ENCODE data around the gene FAM193A.

The FAM193A gene, protein sequence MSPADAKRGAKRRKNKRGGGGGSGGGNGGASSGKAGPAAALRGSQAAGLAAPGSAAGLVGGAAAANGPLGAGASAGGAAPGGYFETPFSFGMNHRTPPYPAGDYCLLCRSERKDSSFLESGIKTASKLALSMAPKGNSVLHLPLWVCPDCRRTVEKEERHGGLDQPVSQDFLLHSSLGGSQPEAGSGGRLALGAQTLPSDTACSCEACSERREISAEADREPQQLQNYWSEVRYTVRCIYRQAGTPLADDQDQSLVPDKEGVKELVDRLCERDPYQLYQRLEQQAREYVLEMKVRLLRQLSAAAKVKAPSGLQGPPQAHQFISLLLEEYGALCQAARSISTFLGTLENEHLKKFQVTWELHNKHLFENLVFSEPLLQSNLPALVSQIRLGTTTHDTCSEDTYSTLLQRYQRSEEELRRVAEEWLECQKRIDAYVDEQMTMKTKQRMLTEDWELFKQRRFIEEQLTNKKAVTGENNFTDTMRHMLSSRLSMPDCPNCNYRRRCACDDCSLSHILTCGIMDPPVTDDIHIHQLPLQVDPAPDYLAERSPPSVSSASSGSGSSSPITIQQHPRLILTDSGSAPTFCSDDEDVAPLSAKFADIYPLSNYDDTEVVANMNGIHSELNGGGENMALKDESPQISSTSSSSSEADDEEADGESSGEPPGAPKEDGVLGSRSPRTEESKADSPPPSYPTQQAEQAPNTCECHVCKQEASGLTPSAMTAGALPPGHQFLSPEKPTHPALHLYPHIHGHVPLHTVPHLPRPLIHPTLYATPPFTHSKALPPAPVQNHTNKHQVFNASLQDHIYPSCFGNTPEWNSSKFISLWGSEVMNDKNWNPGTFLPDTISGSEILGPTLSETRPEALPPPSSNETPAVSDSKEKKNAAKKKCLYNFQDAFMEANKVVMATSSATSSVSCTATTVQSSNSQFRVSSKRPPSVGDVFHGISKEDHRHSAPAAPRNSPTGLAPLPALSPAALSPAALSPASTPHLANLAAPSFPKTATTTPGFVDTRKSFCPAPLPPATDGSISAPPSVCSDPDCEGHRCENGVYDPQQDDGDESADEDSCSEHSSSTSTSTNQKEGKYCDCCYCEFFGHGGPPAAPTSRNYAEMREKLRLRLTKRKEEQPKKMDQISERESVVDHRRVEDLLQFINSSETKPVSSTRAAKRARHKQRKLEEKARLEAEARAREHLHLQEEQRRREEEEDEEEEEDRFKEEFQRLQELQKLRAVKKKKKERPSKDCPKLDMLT (N-terminal part only)

DNA sequence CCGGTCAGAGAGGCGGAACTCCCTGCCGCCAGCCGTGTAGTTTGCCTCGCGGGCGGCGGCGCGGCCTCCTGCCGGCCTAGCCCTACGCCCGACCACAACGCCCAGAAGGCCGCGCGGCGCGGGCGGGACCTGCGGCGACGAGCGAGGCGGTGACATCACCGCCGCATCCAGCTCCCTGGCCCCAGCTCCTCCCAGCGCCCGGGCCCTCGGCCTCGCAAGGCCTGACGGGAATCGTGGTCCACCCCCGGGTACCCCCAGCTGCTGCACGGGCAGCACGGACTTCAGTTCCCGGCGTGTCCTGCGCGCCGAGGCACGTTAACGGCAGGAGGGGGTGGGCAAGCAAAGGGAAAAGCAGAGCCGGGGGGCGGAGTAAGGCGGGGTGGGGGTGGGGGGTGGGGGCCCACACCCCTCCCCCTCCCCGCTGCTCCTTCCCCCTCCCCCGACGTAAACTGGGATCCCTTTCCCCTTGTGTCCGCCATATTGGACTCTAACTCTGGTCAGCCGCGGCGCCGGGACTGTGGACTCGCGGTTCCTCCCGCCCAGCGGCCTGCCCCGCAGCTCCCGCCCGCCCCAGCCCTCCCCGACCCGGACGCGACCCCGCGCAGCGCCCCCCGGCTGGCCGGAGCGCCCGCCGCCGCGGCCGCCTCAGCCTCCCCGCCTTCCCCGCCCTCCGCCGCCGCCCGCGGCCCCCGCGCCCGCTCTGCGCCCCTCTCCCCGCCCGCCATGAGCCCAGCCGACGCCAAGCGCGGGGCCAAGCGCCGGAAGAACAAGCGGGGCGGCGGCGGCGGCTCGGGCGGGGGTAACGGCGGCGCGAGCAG, at the start of gene FAM193A:
FAM193A (plus strand) TSS at position 455 of the 818 bp plus-strand sequence; CDS start at position 724, 269 bp downstream.
- peak within 1 kb of the TSS; percentile 85 for H3K4me2 ChIP-seq (ENCODE audit: low read depth, low read length, poor library complexity, severe bottlenecking)
- H3F3A ChIP-seq (ENCODE audit: insufficient read depth): peaks cover 7% of the 10 kb centered on the region; the same call in 1 of the 2 replicates
- H2AFZ ChIP-seq (ENCODE audit: low read depth, low read length, severe bottlenecking): peak within 1 kb of the TSS; percentile 81
- no peaks in the 10 kb centered on the region for H3K9me3 ChIP-seq (ENCODE audit: insufficient read depth, low read length)
- H3K27ac ChIP-seq (ENCODE audit: low read depth, low read length): peak within 1 kb of the TSS; percentile 72
- H3K4me3 ChIP-seq (ENCODE audit: insufficient read depth, low read length, poor library complexity, severe bottlenecking): peak within 1 kb of the TSS; percentile 92
- H3K9me2 ChIP-seq (replicated peaks; ENCODE audit: insufficient read depth, low read length): no peaks in the 10 kb centered on the region
- H3K9ac ChIP-seq (ENCODE audit: low read length): peak within 1 kb of the TSS; percentile 89
- peaks cover 43% of the 10 kb centered on the region for H3K79me2 ChIP-seq (ENCODE audit: insufficient read depth, low read length)
- TF ChIP-seq, protein P1, sequence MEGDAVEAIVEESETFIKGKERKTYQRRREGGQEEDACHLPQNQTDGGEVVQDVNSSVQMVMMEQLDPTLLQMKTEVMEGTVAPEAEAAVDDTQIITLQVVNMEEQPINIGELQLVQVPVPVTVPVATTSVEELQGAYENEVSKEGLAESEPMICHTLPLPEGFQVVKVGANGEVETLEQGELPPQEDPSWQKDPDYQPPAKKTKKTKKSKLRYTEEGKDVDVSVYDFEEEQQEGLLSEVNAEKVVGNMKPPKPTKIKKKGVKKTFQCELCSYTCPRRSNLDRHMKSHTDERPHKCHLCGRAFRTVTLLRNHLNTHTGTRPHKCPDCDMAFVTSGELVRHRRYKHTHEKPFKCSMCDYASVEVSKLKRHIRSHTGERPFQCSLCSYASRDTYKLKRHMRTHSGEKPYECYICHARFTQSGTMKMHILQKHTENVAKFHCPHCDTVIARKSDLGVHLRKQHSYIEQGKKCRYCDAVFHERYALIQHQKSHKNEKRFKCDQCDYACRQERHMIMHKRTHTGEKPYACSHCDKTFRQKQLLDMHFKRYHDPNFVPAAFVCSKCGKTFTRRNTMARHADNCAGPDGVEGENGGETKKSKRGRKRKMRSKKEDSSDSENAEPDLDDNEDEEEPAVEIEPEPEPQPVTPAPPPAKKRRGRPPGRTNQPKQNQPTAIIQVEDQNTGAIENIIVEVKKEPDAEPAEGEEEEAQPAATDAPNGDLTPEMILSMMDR (IDR thresholded peaks at IDR 0.05; ENCODE audit: insufficient read depth, low read length, poor library complexity, severe bottlenecking): no peak
- TF ChIP-seq EZH2phosphoT487 (conservative IDR thresholded peaks at IDR 0.05; ENCODE audit: low read length): no peak
- no peaks in the 10 kb centered on the region for H3K27me3 ChIP-seq (ENCODE audit: low read length)
- no peaks in the 10 kb centered on the region for H3K36me3 ChIP-seq (ENCODE audit: low read length)
- peaks cover 11% of the 10 kb centered on the region; the same call in 1 of the 2 replicates for H4K20me1 ChIP-seq (ENCODE audit: low read depth, low read length)

DNA sequence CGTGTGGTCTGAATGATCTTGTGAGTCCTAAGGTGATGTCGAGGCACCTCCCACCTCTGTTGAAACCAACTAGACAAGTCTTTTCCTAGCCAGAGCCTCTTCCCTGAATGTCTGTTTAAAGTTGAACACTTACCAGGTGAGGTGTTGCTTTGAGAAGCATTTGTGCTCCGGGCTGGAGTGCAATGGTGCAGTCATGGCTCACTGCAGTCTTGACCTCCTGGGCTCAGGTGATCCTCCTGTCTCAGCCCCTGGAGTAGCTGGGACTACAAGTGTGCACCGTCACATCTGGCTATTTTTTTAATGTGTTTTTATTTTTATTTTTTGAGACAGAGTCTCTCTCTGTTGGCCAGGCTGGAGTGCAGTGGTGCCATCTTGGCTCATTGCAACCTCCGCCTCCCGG, 49.5 kb upstream of the FAM193A start:
- no peak for TF ChIP-seq EZH2phosphoT487 (conservative IDR thresholded peaks at IDR 0.05; ENCODE audit: low read length)
- TF ChIP-seq, protein P1 (IDR thresholded peaks at IDR 0.05; ENCODE audit: insufficient read depth, low read length, poor library complexity, severe bottlenecking): no peak
- Histone ChIP-seq H3K27ac (ENCODE audit: low read depth, low read length) (no peak overlapping the region), H3K4me3 (ENCODE audit: insufficient read depth, low read length, poor library complexity, severe bottlenecking) (no peak overlapping the region), H3K4me2 (ENCODE audit: low read depth, low read length, poor library complexity, severe bottlenecking) (no peak overlapping the region), H3K9me2 (replicated peaks; ENCODE audit: insufficient read depth, low read length) (no peaks in the 10 kb centered on the region), H3K79me2 (ENCODE audit: insufficient read depth, low read length) (peaks cover 94% of the 10 kb centered on the region), H3K27me3 (ENCODE audit: low read length) (no peaks in the 10 kb centered on the region), H4K20me1 (ENCODE audit: low read depth, low read length) (peaks cover 35% of the 10 kb centered on the region), H3K9ac (ENCODE audit: low read length) (no peak overlapping the region), H3K36me3 (ENCODE audit: low read length) (peaks cover 3% of the 10 kb centered on the region; the same call in 1 of the 2 replicates), H3K9me3 (ENCODE audit: insufficient read depth, low read length) (no peaks in the 10 kb centered on the region), H2AFZ (ENCODE audit: low read depth, low read length, severe bottlenecking) (no peak overlapping the region), H3F3A (ENCODE audit: insufficient read depth) (peaks cover 17% of the 10 kb centered on the region; the same call in 1 of the 2 replicates)

DNA sequence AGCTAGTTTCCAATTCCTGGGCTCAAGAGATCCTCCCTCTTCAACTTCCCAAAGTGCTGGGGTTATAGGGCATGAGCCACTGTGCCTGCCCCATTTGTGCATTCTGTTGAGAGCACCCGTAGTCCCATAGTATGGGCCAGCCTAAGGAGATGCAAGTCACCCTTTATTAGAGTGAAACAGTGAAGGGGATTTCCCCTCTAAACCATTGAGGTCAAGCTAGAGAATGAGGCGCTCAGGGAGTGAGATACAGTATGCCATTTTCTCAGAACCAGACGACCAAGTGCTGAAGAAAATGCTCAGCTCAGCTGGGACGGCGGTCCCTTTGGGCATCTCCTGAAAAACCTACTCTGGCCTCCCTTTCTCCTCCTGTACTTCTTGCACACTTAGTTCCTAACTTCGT, 48.8 kb upstream of the FAM193A start:
- no peak overlapping the region for H3K27ac ChIP-seq (ENCODE audit: low read depth, low read length)
- peaks cover 94% of the 10 kb centered on the region for H3K79me2 ChIP-seq (ENCODE audit: insufficient read depth, low read length)
- no peak overlapping the region for H3K9ac ChIP-seq (ENCODE audit: low read length)
- H4K20me1 ChIP-seq (ENCODE audit: low read depth, low read length): peaks cover 35% of the 10 kb centered on the region
- peaks cover 7% of the 10 kb centered on the region; the same call in 1 of the 2 replicates for H3K36me3 ChIP-seq (ENCODE audit: low read length)
- H3K4me2 ChIP-seq (ENCODE audit: low read depth, low read length, poor library complexity, severe bottlenecking): peak overlapping the region; percentile 5
- no peak overlapping the region for H2AFZ ChIP-seq (ENCODE audit: low read depth, low read length, severe bottlenecking)
- H3K9me2 ChIP-seq (replicated peaks; ENCODE audit: insufficient read depth, low read length): no peaks in the 10 kb centered on the region
- no peaks in the 10 kb centered on the region for H3K27me3 ChIP-seq (ENCODE audit: low read length)
- TF ChIP-seq, protein P1 (IDR thresholded peaks at IDR 0.05; ENCODE audit: insufficient read depth, low read length, poor library complexity, severe bottlenecking): no peak
- TF ChIP-seq EZH2phosphoT487 (conservative IDR thresholded peaks at IDR 0.05; ENCODE audit: low read length): no peak
- peaks cover 13% of the 10 kb centered on the region; the same call in 1 of the 2 replicates for H3F3A ChIP-seq (ENCODE audit: insufficient read depth)
- no peaks in the 10 kb centered on the region for H3K9me3 ChIP-seq (ENCODE audit: insufficient read depth, low read length)
- no peak overlapping the region for H3K4me3 ChIP-seq (ENCODE audit: insufficient read depth, low read length, poor library complexity, severe bottlenecking)

Data from SU-DHL-6 (cell line).